GM12878 (cell line): ENCODE measurements around the gene KIAA2012. TPM values are rescaled to one million over a fixed set of nuclear protein-coding genes. Genes with fewer than 3 reads are reported as not detected.

Source experiments
- ATAC-seq: fragments of 200-7000 bp; cut with Tn5 transposase; 3 replicates; pipeline ENCODE4 v1.9.1; 2020; ENCODE audit warnings: mild to moderate bottlenecking, moderate library complexity
- BruUV-seq: library from RNA; stranded (reverse); fragments of 400-500 nt; replicated peaks from 2 replicates; lab custom pipeline; 2021; lab: Mats Ljungman, UMichigan
- CTCF ChIA-PET: fragments of 300-600 bp; sonication (Branson Sonifier 250); formaldehyde crosslinking; extraction: SDS; loops from one replicate; lab custom pipeline; 2021; ENCODE audit warnings: inconsistent platforms; lab: Yijun Ruan, JAX
- POLR2A ChIA-PET: fragments of 350-600 bp; formaldehyde crosslinking; extraction: SDS; loops from one replicate; lab custom pipeline; 2021; ENCODE audit warnings: inconsistent platforms; lab: Charles Lee
- RAD21 ChIA-PET: fragments of 300-600 bp; sonication (Branson Sonifier 250); formaldehyde crosslinking; loops from one replicate; lab custom pipeline; 2023; ENCODE audit warnings: antibody characterized with exemption; ENCODE audit not compliant: unreplicated experiment; lab: Charles Lee
- SMC1A ChIA-PET: fragments of 300-600 bp; sonication (Branson Sonifier 250); formaldehyde crosslinking; loops from one replicate; lab custom pipeline; 2023; ENCODE audit not compliant: unreplicated experiment, uncharacterized antibody; lab: Charles Lee
- DNase-seq: peaks from one replicate; pipeline ENCODE4 v3.0.0-alpha.2; 2011; ENCODE audit warnings: low read depth, low spot score
- FAIRE-seq: peaks from 3 replicates; lab custom pipeline; 2011; peaks lifted over from hg19 to GRCh38; lab: Jason Lieb, UNC
- H2AFZ ChIP-seq: 2 replicates; pipeline ENCODE4 v1.6.0; 2011; ENCODE audit warnings: low read depth, low read length, control low read depth; ENCODE audit not compliant: control insufficient read depth
- H3K27ac ChIP-seq: 2 replicates; pipeline ENCODE4 v1.5.1; 2011; ENCODE audit warnings: control low read depth; ENCODE audit not compliant: control insufficient read depth, insufficient read depth
- H3K27me3 ChIP-seq, 2 experiments: replicated peaks in 1 of 2; 2 replicates each; pipeline versions ENCODE4 v1.6.0 to v1.6.1; 2011; ENCODE audit warnings: low read length in 1 of 2; ENCODE audit not compliant: control insufficient read depth in 2 of 2, insufficient read depth in 2 of 2
- H3K36me3 ChIP-seq, 2 experiments: 2 replicates each; pipeline ENCODE4 v1.5.1; 2011; ENCODE audit warnings: low read length in 1 of 2; ENCODE audit not compliant: control insufficient read depth in 2 of 2, insufficient read depth in 2 of 2
- H3K4me1 ChIP-seq: 2 replicates; pipeline ENCODE4 v1.6.1; 2011; ENCODE audit warnings: mild to moderate bottlenecking, low read length, moderate library complexity, mixed read lengths; ENCODE audit not compliant: control insufficient read depth, insufficient read depth
- H3K4me2 ChIP-seq: 2 replicates; pipeline ENCODE4 v1.6.0; 2011; ENCODE audit warnings: control low read depth; ENCODE audit not compliant: control insufficient read depth, insufficient read depth
- H3K4me3 ChIP-seq: fragments of 200-600 bp; sonication (generic); 2 replicates; pipeline ENCODE4 v1.5.1; 2016
- H3K79me2 ChIP-seq: 2 replicates; pipeline ENCODE4 v1.6.0; 2011; ENCODE audit warnings: low read length; ENCODE audit not compliant: control insufficient read depth, insufficient read depth
- H3K9ac ChIP-seq: 2 replicates; pipeline ENCODE4 v1.8.0; 2011; ENCODE audit warnings: low read length, control low read depth, mixed read lengths; ENCODE audit not compliant: control insufficient read depth, insufficient read depth
- H3K9me3 ChIP-seq: replicated peaks from 3 replicates; pipeline ENCODE4 v1.5.1; 2011; ENCODE audit warnings: mild to moderate bottlenecking, low read length; ENCODE audit not compliant: control insufficient read depth, insufficient read depth
- H4K20me1 ChIP-seq: 2 replicates; pipeline ENCODE4 v1.6.0; 2011; ENCODE audit not compliant: control insufficient read depth, insufficient read depth
- CHD1 ChIP-seq: IDR thresholded peaks from 2 replicates; pipeline ENCODE4 v1.6.1; 2012; ENCODE audit warnings: low read depth, low read length, improper control_type of control experiment
- EGR1 ChIP-seq, 2 experiments: IDR thresholded peaks; 1 replicate in 1 of 2; 2 replicates in 1 of 2; pipeline ENCODE4 v1.6.1; 2011 to 2012; ENCODE audit warnings: low read depth in 2 of 2, low read length in 2 of 2, borderline replicate concordance in 1 of 2, mild to moderate bottlenecking in 1 of 2, moderate library complexity in 1 of 2
- FOS ChIP-seq: IDR thresholded peaks from 3 replicates; pipeline ENCODE4 v1.6.1; 2011; ENCODE audit warnings: borderline replicate concordance; ENCODE audit not compliant: insufficient read length; ENCODE audit errors: extremely low read depth
- GATAD2B ChIP-seq: fragments of 450-650 bp; conservative IDR thresholded peaks from 2 replicates; pipeline ENCODE4 v1.6.1; 2017; ENCODE audit warnings: low read depth, mild to moderate bottlenecking, moderate library complexity
- NFIC ChIP-seq: IDR thresholded peaks from 2 replicates; pipeline ENCODE4 v1.6.1; 2012; ENCODE audit warnings: low read depth, mild to moderate bottlenecking, inconsistent platforms, low read length, moderate library complexity
- SMARCA5 ChIP-seq: fragments of 450-650 bp; IDR thresholded peaks from 2 replicates; pipeline ENCODE4 v1.6.1; 2017; ENCODE audit warnings: mild to moderate bottlenecking
- SP1 ChIP-seq: IDR thresholded peaks from one replicate; pipeline ENCODE4 v1.6.1; 2011; ENCODE audit warnings: low read depth, low read length
- SUZ12 ChIP-seq: fragments of 200-600 bp; sonication (generic); IDR thresholded peaks from one replicate; pipeline ENCODE4 v1.6.1; 2018; ENCODE audit warnings: antibody characterized with exemption, mild to moderate bottlenecking; ENCODE audit not compliant: unreplicated experiment
- WGBS: methylation state at CpG from one replicate; pipeline ENCODE4 v1.1.6; 2016; ENCODE audit warnings: low lambda C conversion rate; ENCODE audit not compliant: insufficient replicate concordance, insufficient coverage; ENCODE audit errors: missing lambda C conversion rate; 5-methylcytosine and 5-hydroxymethylcytosine counted together
- in situ Hi-C: fragments of 300-500 bp; cut with MboI; formaldehyde crosslinking; loops from 9 replicates; pipeline ENCODE4 v1.14.3; 2018; ENCODE audit warnings: mixed read lengths
- intact Hi-C: fragments of 100-400 bp; cut with micrococcal nuclease; formaldehyde crosslinking; loops from one replicate; pipeline ENCODE4 v1.14.2; 2022; ENCODE audit not compliant: unreplicated experiment
- polyA plus RNA-seq, 11 experiments: library from polyadenylated mRNA; depleted of rRNA in 4 of 11; unstranded in 6 of 11; stranded (reverse) in 5 of 11; fragments of >200 nt; fragmentation: Nextera tagmentation in 4 of 11; fragmentation: Illumina TruSeq in 1 of 11; extraction: Ambion mirVana in 4 of 11; extraction: Trizol in 1 of 11; gene quantifications; 1 replicate in 1 of 11; 2 replicates in 10 of 11; pipeline versions ENCODE4 v1.2.1 to v1.2.3, GENCODE V29; 2011 to 2016; ENCODE audit warnings: inconsistent platforms in 2 of 11, missing spikeins in 2 of 11, low read depth in 1 of 11
- total RNA-seq, 4 experiments: library from RNA; depleted of rRNA in 3 of 4; stranded (reverse); fragments of >200 nt in 3 of 4; fragmentation: Illumina TruSeq in 1 of 4; extraction: Trizol in 1 of 4; gene quantifications; 2 replicates each; pipeline versions ENCODE4 v1.2.1 to v1.2.3, GENCODE V29; 2013 to 2021
- TF ChIP-seq, protein P1 (sequence below): fragments of 450-650 bp; IDR thresholded peaks from 2 replicates; pipeline ENCODE4 v1.6.1; 2018; ENCODE audit warnings: borderline replicate concordance, mild to moderate bottlenecking; ENCODE audit not compliant: partially characterized antibody
- TF ChIP-seq, protein P2 (sequence below): IDR thresholded peaks from 2 replicates; pipeline ENCODE4 v1.6.1; 2011; ENCODE audit warnings: borderline replicate concordance, low read depth, mild to moderate bottlenecking, moderate library complexity, low read length; ENCODE audit not compliant: insufficient read depth, poor library complexity, severe bottlenecking
- TF ChIP-seq, protein P3 (sequence below): fragments of 450-650 bp; IDR thresholded peaks from 2 replicates; pipeline ENCODE4 v1.6.1; 2017; ENCODE audit warnings: mild to moderate bottlenecking, moderate library complexity
- TF ChIP-seq, protein P4 (sequence below): IDR thresholded peaks from 2 replicates; pipeline ENCODE4 v1.6.1; 2012; ENCODE audit warnings: low read depth, low read length, improper control_type of control experiment

KIAA2012 gene
- total and polyA plus RNA-seq, 10 of the 15 experiments (the other 5 are each of a cell fraction or from before 2014, with no cell fraction given): 0.03 TPM; not detected in 9

DNA sequence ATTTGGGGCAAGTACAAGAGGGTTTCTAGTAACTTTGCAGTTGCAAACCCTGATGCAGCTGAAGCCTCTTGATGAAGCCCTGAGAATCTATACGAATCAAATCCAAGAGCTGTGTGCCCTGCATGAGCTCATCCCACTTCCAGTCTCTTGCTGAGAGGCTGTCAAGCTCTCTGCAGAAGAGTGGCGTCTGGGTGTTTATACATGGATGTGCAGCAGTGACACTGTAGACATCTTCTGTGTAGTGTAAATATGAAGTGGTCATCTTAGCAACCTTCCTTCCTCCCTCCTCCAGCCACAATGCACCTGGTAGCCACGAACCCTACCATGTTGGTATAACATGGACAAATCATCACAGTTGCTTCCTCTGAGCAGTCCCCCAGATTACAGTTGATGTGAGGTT, 18.4 kb upstream of the KIAA2012 start:
- H3K27me3 ChIP-seq: no peaks in the 10 kb centered on the region; a peak in 1 of 4 replicates
- intact Hi-C loops: loop anchor here (5.0 kb wide), 1 partner anchor 87 kb away; no protein-coding TSS in a partner anchor
- RAD21 ChIA-PET: no interaction called here
- H4K20me1 ChIP-seq: no peaks in the 10 kb centered on the region
- SMC1A ChIA-PET: interaction anchor here (0.7 to 1.4 kb wide), 3 partner anchors 49 to 89 kb away, joined by 3 to 5 read pairs (median 4); no protein-coding TSS in a partner anchor
- POLR2A ChIA-PET: no interaction called here
- no peaks in the 10 kb centered on the region for H3K36me3 ChIP-seq
- CTCF ChIA-PET: interaction anchor here (1.2 to 1.8 kb wide), 4 partner anchors 9 to 195 kb away, joined by 3 to 6 read pairs (median 4); no protein-coding TSS in a partner anchor
- FAIRE-seq (no peak), ATAC-seq (no peak), DNase-seq (no peak)
- no peaks in the 10 kb centered on the region for H3K79me2 ChIP-seq
- TF ChIP-seq FOS (no peak), GATAD2B (no peak), NFIC (no peak), SMARCA5 (no peak), CHD1 (no peak), SP1 (no peak), SUZ12 (no peak), EGR1 (IDR thresholded peaks at IDR 0.05; ENCODE audit: borderline replicate concordance in 1 of 2, low read depth in 2 of 2, low read length in 2 of 2) (no peak)
- TF ChIP-seq, protein P1, sequence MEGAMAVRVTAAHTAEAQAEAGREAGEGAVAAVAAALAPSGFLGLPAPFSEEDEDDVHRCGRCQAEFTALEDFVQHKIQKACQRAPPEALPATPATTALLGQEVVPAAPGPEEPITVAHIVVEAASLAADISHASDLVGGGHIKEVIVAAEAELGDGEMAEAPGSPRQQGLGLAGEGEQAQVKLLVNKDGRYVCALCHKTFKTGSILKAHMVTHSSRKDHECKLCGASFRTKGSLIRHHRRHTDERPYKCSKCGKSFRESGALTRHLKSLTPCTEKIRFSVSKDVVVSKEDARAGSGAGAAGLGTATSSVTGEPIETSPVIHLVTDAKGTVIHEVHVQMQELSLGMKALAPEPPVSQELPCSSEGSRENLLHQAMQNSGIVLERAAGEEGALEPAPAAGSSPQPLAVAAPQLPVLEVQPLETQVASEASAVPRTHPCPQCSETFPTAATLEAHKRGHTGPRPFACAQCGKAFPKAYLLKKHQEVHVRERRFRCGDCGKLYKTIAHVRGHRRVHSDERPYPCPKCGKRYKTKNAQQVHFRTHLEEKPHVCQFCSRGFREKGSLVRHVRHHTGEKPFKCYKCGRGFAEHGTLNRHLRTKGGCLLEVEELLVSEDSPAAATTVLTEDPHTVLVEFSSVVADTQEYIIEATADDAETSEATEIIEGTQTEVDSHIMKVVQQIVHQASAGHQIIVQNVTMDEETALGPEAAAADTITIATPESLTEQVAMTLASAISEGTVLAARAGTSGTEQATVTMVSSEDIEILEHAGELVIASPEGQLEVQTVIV: no peak
- TF ChIP-seq, protein P2, sequence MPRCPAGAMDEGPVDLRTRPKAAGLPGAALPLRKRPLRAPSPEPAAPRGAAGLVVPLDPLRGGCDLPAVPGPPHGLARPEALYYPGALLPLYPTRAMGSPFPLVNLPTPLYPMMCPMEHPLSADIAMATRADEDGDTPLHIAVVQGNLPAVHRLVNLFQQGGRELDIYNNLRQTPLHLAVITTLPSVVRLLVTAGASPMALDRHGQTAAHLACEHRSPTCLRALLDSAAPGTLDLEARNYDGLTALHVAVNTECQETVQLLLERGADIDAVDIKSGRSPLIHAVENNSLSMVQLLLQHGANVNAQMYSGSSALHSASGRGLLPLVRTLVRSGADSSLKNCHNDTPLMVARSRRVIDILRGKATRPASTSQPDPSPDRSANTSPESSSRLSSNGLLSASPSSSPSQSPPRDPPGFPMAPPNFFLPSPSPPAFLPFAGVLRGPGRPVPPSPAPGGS: no peak
- TF ChIP-seq, protein P3, sequence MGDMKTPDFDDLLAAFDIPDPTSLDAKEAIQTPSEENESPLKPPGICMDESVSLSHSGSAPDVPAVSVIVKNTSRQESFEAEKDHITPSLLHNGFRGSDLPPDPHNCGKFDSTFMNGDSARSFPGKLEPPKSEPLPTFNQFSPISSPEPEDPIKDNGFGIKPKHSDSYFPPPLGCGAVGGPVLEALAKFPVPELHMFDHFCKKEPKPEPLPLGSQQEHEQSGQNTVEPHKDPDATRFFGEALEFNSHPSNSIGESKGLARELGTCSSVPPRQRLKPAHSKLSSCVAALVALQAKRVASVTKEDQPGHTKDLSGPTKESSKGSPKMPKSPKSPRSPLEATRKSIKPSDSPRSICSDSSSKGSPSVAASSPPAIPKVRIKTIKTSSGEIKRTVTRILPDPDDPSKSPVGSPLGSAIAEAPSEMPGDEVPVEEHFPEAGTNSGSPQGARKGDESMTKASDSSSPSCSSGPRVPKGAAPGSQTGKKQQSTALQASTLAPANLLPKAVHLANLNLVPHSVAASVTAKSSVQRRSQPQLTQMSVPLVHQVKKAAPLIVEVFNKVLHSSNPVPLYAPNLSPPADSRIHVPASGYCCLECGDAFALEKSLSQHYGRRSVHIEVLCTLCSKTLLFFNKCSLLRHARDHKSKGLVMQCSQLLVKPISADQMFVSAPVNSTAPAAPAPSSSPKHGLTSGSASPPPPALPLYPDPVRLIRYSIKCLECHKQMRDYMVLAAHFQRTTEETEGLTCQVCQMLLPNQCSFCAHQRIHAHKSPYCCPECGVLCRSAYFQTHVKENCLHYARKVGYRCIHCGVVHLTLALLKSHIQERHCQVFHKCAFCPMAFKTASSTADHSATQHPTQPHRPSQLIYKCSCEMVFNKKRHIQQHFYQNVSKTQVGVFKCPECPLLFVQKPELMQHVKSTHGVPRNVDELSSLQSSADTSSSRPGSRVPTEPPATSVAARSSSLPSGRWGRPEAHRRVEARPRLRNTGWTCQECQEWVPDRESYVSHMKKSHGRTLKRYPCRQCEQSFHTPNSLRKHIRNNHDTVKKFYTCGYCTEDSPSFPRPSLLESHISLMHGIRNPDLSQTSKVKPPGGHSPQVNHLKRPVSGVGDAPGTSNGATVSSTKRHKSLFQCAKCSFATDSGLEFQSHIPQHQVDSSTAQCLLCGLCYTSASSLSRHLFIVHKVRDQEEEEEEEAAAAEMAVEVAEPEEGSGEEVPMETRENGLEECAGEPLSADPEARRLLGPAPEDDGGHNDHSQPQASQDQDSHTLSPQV: no peak
- TF ChIP-seq, protein P4, sequence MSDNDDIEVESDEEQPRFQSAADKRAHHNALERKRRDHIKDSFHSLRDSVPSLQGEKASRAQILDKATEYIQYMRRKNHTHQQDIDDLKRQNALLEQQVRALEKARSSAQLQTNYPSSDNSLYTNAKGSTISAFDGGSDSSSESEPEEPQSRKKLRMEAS: no peak
- no peak overlapping the region for H3K4me3 ChIP-seq
- WGBS: 32% methylated on average over 3 of the region's 3 CpGs
- in situ Hi-C loops: no loop called here
- H2AFZ ChIP-seq: no peak overlapping the region
- H3K4me1 ChIP-seq: no peaks in the 10 kb centered on the region
- no peak overlapping the region for H3K4me2 ChIP-seq
- no peak overlapping the region for H3K9ac ChIP-seq
- H3K27ac ChIP-seq: no peak overlapping the region
- no peaks in the 10 kb centered on the region for H3K9me3 ChIP-seq
- no TSS peak for BruUV-seq
